Neural progenitor cell (in vitro differentiated cells): Measurements from ENCODE around the gene KCNH2. TPM values are rescaled to one million over a fixed set of nuclear protein-coding genes. Genes with fewer than 3 reads are reported as not detected.

Experiments
- DNase-seq: peaks from one replicate; pipeline ENCODE4 v3.0.0-alpha.2; 2016; ENCODE audit warnings: low spot score
- H2AFZ ChIP-seq: fragments of 200-600 bp; sonication (generic); replicated peaks from 2 replicates; pipeline ENCODE4 v1.6.1; 2016; ENCODE audit warnings: antibody characterized with exemption
- H3F3A ChIP-seq: fragments of 200-600 bp; sonication (generic); 2 replicates; pipeline ENCODE4 v1.6.1; 2016; ENCODE audit warnings: antibody characterized with exemption, low read depth
- H3K27ac ChIP-seq: fragments of 200-600 bp; sonication (generic); 2 replicates; pipeline ENCODE4 v1.5.1; 2016; ENCODE audit warnings: mild to moderate bottlenecking
- H3K27me3 ChIP-seq: fragments of 200-600 bp; sonication (generic); 2 replicates; pipeline ENCODE4 v1.6.1; 2016; ENCODE audit warnings: mild to moderate bottlenecking, moderate library complexity
- H3K36me3 ChIP-seq: fragments of 200-600 bp; sonication (generic); 2 replicates; pipeline ENCODE4 v1.5.1; 2016
- H3K4me1 ChIP-seq: fragments of 200-600 bp; sonication (generic); 2 replicates; pipeline ENCODE4 v1.6.1; 2016; ENCODE audit warnings: mixed run types
- H3K4me2 ChIP-seq: fragments of 200-600 bp; sonication (generic); 2 replicates; pipeline ENCODE4 v1.6.1; 2016
- H3K4me3 ChIP-seq: fragments of 200-600 bp; sonication (generic); 2 replicates; pipeline ENCODE4 v1.5.1; 2016
- H3K79me2 ChIP-seq: fragments of 200-600 bp; sonication (generic); 2 replicates; pipeline ENCODE4 v1.6.1; 2016; ENCODE audit warnings: low read depth
- H3K9ac ChIP-seq: fragments of 200-600 bp; sonication (generic); 2 replicates; pipeline ENCODE4 v1.6.1; 2016
- H3K9me3 ChIP-seq: fragments of 200-600 bp; sonication (generic); 2 replicates; pipeline ENCODE4 v1.5.1; 2016; ENCODE audit warnings: low read depth
- H4K20me1 ChIP-seq: fragments of 200-600 bp; sonication (generic); 2 replicates; pipeline ENCODE4 v1.6.1; 2016; ENCODE audit warnings: low read depth
- H3K27ac Mint-ChIP-seq: 3 replicates; pipeline ENCODE4 v1.8.0; 2021; ENCODE audit warnings: mixed read lengths
- H3K27me3 Mint-ChIP-seq: 2 replicates; pipeline ENCODE4 v1.8.0; 2022; ENCODE audit warnings: low read depth, mild to moderate bottlenecking, inconsistent platforms, moderate library complexity, mixed read lengths; ENCODE audit not compliant: insufficient read depth
- H3K36me3 Mint-ChIP-seq: 3 replicates; pipeline ENCODE4 v1.8.0; 2021; ENCODE audit warnings: mixed read lengths
- H3K4me1 Mint-ChIP-seq: 3 replicates; pipeline ENCODE4 v1.8.0; 2021; ENCODE audit warnings: mixed read lengths
- H3K4me3 Mint-ChIP-seq: 3 replicates; pipeline ENCODE4 v1.8.0; 2021; ENCODE audit warnings: mild to moderate bottlenecking, moderate library complexity, mixed read lengths
- H3K9me3 Mint-ChIP-seq: 3 replicates; pipeline ENCODE4 v1.8.0; 2020; ENCODE audit warnings: mixed read lengths
- EZH2 ChIP-seq: fragments of 200-600 bp; sonication (generic); IDR thresholded peaks from 2 replicates; pipeline ENCODE4 v1.6.1; 2017; ENCODE audit warnings: antibody characterized with exemption, mild to moderate bottlenecking, moderate library complexity
- EZH2phosphoT487 ChIP-seq: fragments of 200-600 bp; sonication (generic); IDR thresholded peaks from 2 replicates; pipeline ENCODE4 v1.6.1; 2017; ENCODE audit warnings: antibody characterized with exemption
- total RNA-seq: library from RNA; depleted of rRNA; stranded (reverse); fragments of >200 nt; gene quantifications from 2 replicates; pipeline ENCODE4 v1.2.3, GENCODE V29; 2015; ENCODE audit warnings: low replicate concordance
- TF ChIP-seq, protein P1 (sequence below): fragments of 200-600 bp; sonication (generic); IDR thresholded peaks from 2 replicates; pipeline ENCODE4 v1.5.1; 2017; ENCODE audit warnings: antibody characterized with exemption, mild to moderate bottlenecking

KCNH2 gene
- total RNA-seq, 1 donor from 2014 or later, result 2.6 TPM

DNA sequence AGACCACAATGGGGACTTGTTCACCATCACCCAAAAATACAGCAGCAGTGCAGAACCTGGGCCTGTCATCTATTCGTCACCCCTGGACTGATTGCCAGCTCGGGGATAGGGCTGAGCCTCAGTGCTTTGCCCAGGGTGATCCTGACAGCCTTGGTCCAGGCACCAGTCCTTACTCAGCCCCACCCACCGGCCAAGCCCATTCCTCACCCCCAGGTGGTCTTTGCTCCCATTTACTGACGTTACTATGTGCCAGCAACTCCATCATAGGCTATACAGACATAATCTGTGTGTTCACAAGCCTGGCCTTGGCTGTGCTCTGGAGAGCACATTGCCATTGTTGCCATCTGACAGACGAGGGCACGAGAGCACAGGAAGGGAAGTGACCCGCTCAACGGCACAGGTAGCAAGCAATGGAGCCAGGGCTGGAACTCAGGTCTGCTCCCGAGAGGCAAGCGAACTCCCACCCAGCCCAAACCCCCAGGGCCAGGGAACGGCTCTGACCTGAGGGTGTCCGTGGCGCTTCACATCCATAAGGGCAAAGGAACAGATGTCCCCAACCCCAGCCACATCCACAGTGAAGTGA is 39.3 kb upstream of the KCNH2 start:
- Histone ChIP-seq H3K27me3 (peaks cover 50% of the 10 kb centered on the region), H3K36me3 (no peaks in the 10 kb centered on the region), H3F3A (peaks cover 41% of the 10 kb centered on the region), H3K27ac (no peak overlapping the region), H3K9me3 (no peaks in the 10 kb centered on the region), H3K4me3 (peak overlapping the region; percentile 34), H3K4me2 (peak overlapping the region; percentile 74), H2AFZ (no peak overlapping the region), H3K4me1 (peaks cover 39% of the 10 kb centered on the region), H3K9ac (no peak overlapping the region), H4K20me1 (no peaks in the 10 kb centered on the region), H3K79me2 (no peaks in the 10 kb centered on the region)
- DNase-seq, result no peak
- peaks cover 8% of the 10 kb centered on the region for H3K36me3 Mint-ChIP-seq
- H3K9me3 Mint-ChIP-seq, result no peaks in the 10 kb centered on the region
- H3K27ac Mint-ChIP-seq, result no peak overlapping the region
- H3K4me1 Mint-ChIP-seq, result peaks cover 60% of the 10 kb centered on the region
- peak overlapping the region; percentile 79 for H3K4me3 Mint-ChIP-seq
- TF ChIP-seq EZH2 (no peak), EZH2phosphoT487 (no peak)
- TF ChIP-seq, protein P1, sequence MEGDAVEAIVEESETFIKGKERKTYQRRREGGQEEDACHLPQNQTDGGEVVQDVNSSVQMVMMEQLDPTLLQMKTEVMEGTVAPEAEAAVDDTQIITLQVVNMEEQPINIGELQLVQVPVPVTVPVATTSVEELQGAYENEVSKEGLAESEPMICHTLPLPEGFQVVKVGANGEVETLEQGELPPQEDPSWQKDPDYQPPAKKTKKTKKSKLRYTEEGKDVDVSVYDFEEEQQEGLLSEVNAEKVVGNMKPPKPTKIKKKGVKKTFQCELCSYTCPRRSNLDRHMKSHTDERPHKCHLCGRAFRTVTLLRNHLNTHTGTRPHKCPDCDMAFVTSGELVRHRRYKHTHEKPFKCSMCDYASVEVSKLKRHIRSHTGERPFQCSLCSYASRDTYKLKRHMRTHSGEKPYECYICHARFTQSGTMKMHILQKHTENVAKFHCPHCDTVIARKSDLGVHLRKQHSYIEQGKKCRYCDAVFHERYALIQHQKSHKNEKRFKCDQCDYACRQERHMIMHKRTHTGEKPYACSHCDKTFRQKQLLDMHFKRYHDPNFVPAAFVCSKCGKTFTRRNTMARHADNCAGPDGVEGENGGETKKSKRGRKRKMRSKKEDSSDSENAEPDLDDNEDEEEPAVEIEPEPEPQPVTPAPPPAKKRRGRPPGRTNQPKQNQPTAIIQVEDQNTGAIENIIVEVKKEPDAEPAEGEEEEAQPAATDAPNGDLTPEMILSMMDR, result no peak
- H3K27me3 Mint-ChIP-seq, result peaks cover 14% of the 10 kb centered on the region

- Histone ChIP-seq H3K4me1 (peaks cover 41% of the 10 kb centered on the region), H4K20me1 (no peaks in the 10 kb centered on the region), H3K36me3 (no peaks in the 10 kb centered on the region), H3K9ac (no peak overlapping the region), H3K27me3 (peaks cover 54% of the 10 kb centered on the region), H3K4me3 (no peak overlapping the region), H3F3A (peaks cover 47% of the 10 kb centered on the region), H3K27ac (no peak overlapping the region), H3K79me2 (no peaks in the 10 kb centered on the region), H2AFZ (no peak overlapping the region), H3K4me2 (no peak overlapping the region), H3K9me3 (no peaks in the 10 kb centered on the region)
- Mint-ChIP-seq H3K36me3 (peaks cover 10% of the 10 kb centered on the region), H3K27ac (no peak overlapping the region), H3K9me3 (no peaks in the 10 kb centered on the region), H3K4me3 (peak overlapping the region; percentile 79), H3K4me1 (peaks cover 65% of the 10 kb centered on the region), H3K27me3 (peaks cover 13% of the 10 kb centered on the region)
- TF ChIP-seq EZH2phosphoT487 (no peak), EZH2 (no peak)
- TF ChIP-seq, protein P1, result no peak
- DNase-seq, result no peak
Measured at GRCh38 chr7:151016942-151017341, 38.8 kb upstream of the KCNH2 start.

DNA sequence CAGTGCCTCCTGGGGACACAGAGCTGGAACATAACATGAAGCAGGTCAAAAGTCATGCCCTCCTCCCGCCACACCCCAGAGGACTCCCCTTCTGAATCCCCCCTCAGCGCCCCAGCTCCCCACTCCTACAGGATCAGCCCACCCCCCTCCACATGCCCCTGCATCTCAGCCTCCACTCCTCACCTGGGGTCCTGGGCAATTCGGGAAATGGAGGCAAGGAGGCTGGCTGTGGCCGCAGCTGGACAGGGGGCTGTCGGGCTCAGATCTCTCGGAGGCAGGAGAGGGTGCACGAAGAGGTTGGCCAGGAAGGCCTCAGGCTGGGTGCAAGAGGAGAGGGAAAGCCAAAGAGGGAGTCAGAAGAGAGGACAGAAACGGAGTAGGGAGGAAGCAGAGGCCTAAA is 38.4 kb upstream of the KCNH2 start:
- Histone ChIP-seq H3K9ac (no peak overlapping the region), H3K4me3 (no peak overlapping the region), H3K27me3 (peaks cover 54% of the 10 kb centered on the region), H3K79me2 (no peaks in the 10 kb centered on the region), H3K36me3 (no peaks in the 10 kb centered on the region), H3K9me3 (no peaks in the 10 kb centered on the region), H3K27ac (no peak overlapping the region), H4K20me1 (no peaks in the 10 kb centered on the region), H2AFZ (no peak overlapping the region), H3K4me1 (peaks cover 41% of the 10 kb centered on the region), H3K4me2 (no peak overlapping the region), H3F3A (peaks cover 49% of the 10 kb centered on the region)
- Mint-ChIP-seq H3K36me3 (peaks cover 10% of the 10 kb centered on the region), H3K9me3 (no peaks in the 10 kb centered on the region), H3K27ac (no peak overlapping the region), H3K4me3 (no peak overlapping the region), H3K27me3 (peaks cover 11% of the 10 kb centered on the region), H3K4me1 (peaks cover 65% of the 10 kb centered on the region)
- no peak for DNase-seq
- TF ChIP-seq, protein P1, result no peak
- no peak for TF ChIP-seq EZH2
- TF ChIP-seq EZH2phosphoT487, result no peak
